HG03095 (cell line): ENCODE results near the gene NEDD8.

Experiments used
- ATAC-seq: cut with Tn5 transposase; IDR thresholded peaks from one replicate; pipeline ENCODE4 v1.9.1; 2021; ENCODE audit warnings: moderate library complexity; ENCODE audit not compliant: unreplicated experiment

NEDD8 gene

DNA sequence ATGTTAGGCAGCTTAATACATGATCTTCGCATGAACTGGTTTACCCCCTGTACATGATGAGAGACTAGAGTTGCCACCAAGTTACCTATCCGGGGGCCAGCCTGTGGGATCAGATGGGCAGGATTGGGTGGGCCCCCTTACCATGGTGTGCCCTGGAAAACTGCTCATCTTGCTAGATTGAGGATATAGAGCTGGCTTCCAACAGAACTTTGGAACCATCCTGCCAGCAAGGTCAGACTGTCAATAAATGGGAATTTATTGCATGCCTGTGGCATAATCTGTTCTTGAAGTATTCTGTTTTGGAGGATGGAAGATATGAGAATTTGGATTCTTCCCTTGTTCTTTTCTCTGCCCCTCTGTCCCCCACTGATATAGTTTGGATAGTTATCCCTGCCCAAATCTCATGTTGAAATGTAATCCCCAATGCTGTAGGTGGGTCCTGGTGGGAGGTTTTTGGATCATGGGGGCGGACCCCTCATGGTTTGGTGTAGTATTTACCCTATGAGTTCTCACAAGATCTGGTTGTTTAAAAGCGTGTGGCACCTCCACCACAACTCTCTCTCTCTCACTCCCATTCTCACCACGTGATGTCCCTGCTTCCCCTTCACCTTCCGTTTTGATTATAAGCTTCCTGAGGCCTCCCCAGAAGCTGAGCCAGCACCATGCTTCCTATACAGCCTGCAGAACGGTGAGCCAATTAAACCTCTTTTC is 33.2 kb downstream of the NEDD8 start:
- no peak for ATAC-seq

GRCh38 chr14:24197056-24197450 is 35.1 kb downstream of the NEDD8 start:
- no peak for ATAC-seq

DNA sequence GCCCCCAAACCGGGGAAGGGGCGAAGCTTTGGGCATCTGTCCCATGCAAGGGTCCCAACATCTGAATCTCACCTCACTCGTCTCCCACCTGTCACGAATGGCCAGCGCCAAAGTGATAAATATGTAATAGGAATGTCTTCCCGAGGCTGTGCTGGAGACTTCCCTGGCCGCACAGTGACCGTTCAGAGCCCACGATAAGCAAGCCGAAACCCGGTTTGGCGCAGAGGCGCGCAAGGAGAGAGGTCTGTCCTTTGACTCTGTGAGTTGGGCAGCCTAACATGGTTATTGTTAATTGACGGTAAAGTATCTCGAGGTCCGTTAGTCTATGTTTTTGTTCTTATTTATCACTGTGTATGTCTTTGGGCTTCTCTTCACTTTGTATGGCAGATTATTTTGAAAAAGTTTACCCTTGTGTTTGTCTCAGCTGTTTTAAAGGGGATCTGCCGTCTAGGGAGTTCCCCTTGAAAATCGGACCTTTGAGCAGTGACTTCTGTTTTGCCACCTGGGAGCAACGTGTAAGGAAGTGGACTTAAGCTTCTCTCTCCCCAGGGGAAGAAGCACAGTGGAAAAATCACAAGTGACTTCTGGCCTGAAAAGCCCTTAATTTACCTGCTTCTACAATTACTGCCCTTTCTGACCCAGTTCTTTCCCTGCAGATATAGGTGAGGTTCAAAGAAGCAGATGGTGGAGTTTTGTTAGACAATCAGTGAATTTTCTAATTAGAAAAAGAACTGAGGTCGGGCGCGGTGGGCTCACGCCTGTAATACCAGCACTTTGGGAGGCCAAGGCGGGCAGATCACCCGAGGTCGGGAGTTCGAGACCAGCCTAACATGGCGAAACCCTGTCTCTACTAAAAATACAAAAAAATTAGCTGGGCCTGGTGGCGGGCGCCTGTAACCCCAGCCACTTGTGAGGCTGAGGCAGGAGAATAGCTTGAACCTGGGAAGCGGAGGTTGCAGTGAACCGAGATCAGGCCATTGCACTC is 35.8 kb downstream of the NEDD8 start:
- peak; percentile 44 for ATAC-seq

DNA sequence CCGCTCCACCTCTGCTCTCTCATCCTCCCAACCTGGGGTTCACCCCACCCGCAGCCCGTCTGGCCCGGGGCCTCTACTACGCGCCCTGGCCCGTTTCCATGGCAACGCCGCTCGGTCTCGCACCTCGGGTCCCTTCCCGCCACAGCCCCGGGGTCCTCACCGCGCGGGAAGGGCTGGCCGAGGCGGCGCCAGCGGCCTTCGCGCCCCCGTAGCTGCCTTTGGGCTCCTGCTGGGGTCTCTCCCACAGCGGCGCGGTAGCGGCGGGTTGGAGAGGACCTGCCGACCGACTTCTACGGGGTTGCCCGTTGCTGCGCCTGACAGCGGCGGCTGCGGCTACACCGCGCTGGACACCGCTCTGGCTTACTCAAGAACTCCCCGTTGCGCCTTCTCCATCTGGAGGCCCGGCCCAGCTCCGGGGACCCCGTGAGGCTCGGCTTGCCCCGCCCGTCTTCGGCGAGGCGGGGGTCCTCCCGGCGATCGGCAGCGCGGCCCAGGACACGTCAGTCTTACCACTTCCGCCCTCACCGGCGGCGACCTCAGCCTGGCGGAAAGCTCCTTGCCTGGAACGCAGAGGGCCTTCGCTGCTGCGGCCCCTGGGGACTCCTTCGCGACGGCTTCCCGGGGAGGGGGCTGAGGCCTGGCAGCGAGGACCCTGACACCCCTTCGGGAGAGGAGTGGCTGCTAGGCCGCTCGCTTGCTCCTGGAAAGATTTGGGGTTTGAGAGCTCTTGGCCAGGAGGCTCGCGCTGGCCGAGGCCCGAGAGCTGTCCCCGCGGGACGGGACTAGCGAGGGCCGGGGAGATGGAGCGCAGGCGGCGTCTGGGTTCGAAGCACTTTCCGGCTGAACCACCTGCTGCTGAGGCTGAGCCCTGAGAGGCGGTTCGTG is 36.7 kb downstream of the NEDD8 start, which contains the start of gene TM9SF1:
Gene TM9SF1 (minus strand): TSS at position 256 of the 885 bp plus-strand sequence. CDS start 422 bp downstream, outside the sequence.
- peak; percentile 83 for ATAC-seq

DNA sequence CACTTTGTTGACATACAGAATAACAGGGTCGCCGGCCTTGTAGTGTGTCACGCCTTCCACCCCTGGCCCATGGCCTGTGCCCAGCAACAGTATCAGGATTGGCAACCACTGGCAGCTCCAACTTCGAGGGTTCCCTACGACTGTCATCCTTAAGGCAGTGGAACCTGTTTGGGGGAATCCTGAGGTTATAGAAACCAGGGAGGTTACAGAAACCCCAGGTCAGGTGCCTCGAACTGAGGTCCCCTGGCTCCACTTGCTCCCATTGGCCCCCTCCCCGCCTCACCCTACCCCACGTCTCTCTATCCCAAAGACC is 37.3 kb downstream of the NEDD8 start:
- no peak for ATAC-seq

DNA sequence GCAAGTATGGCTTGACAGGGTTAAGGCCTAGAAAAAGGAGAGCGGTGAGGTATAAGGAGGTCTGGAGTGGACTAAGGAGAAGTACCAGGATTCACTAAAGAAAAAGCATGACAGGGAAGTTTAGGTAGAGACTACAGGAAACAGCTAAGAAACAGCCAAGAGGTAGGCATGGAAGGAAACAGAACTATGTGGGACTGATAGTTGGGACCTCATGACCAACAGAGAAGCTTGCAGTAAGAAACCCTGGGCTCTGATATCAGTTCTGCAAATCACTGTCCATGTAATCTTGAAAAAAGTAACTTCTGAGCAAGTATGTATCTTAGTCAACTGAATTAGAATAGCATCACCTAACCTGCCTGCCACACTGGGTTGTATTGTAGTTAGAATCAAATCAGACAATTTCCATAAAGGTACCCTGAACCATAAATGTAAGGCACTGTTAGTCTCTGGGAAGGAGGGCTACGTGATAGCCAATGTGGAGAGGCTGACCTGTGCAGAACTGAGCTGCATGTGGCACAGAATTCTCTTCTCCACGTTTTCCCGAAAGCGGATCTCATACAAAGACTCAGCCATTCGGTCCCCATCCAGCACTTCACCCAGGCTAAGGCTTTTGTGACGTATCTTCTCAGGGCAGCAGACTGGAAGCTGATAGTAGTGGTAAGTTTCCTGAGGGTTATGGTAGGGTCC is 37.8 kb downstream of the NEDD8 start:
- no peak for ATAC-seq

- no peak for ATAC-seq
Observed at GRCh38 chr14:24192933-24193332, 39.2 kb downstream of the NEDD8 start.

DNA sequence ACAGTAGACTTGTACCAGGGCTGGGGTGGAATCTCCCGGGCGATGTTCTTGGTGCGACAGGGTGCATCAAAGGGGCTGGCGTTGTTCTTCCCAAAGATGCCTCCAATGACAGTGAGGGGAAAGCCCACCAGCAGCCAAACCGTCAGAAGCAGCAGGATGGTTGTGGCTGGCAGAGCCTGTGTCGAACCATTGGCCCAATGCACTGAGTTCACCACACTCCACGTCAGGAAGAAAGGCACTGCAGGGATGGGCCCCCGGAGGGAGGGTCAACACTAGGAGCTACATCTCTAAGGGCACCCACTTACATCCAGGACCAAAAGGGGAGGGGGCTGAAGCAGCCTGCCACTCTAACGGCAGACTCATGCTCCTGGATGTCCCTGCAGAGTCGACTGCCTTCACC is 41.8 kb downstream of the NEDD8 start:
- ATAC-seq, result no peak

DNA sequence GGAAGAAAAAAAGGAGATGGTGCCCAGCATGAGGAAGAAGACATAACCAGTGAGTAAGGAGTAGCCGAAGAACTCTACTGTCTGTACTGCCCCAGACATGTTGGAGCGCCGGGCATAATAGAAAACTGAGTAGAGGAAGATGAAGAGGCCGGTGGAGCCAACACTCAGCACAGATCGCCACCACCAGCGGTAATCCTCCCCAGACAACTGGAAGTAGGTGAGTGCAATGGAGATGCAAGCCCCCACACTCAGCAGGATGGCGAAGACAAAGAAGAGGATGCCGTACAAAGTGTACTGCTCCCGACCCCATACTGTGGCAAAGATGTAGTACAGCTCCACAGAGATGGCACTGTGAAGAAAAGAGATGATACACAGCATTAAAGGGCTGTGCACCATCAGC is 42.7 kb downstream of the NEDD8 start:
- no peak for ATAC-seq

DNA sequence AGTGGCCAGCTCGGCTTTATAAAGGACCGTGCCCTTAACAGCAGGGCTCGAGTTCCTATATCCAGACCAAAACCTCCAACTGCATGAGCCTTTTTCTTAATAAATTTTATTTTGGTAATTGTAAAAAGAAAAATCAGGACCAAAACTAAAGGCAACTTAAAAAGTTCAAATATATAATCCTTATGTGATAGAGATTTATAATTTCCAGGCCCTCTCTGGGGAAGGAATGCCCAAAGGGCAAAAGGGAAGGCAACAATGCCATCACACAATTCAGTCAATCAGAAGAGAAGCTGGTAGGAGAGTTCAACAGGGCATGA is 43.1 kb downstream of the NEDD8 start:
- no peak for ATAC-seq

DNA sequence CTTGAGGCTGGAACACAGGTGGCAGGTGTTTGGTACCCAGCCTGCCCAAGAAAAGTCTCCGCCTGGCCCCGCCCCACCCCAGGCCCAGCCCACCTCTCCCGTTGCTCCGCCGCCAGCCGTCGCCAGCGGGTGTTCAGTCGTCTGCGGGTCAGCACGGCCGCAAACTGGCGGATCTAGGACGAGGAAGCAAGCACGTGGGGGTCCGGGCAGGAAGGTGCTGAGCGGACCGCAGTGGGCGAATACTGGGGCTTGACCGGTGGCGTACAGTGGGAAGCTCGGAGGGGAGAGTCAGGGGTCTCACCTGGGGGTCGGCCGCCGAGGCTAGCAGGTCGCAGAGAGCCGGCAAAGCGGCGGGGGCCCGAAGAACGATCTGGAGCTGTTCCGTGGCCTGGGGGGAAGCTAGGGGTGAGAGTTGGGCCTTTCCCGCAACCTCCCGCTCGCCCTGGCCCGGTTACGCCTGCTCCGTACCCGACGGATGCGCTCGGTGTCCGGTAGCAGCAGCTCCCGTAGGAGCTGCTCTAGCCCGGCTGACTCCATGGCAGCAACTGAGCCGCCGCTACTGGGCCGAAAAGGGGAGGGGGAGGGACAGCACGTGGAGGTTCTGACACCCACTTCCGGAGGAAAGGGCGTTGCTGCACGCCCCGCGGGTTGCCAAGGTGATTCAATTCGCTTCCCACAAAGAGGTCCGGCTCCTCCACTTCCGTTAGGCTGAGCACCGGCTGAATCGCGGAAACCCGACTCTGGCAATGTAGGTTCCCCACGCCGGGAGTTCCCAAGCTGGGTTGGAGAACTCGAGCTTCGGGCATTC is 43.7 kb downstream of the NEDD8 start, which contains the start of gene IPO4:
Gene IPO4 (minus strand): TSS at position 566 of the 808 bp plus-strand sequence. CDS start 29 bp downstream, at position 537.
- ATAC-seq, result peak; percentile 88

- no peak for ATAC-seq
Observed at GRCh38 chr14:24187539-24187915, 44.6 kb downstream of the NEDD8 start.

GRCh38 chr14:24186831-24187538 is 45.2 kb downstream of the NEDD8 start:
- ATAC-seq, result no peak

DNA sequence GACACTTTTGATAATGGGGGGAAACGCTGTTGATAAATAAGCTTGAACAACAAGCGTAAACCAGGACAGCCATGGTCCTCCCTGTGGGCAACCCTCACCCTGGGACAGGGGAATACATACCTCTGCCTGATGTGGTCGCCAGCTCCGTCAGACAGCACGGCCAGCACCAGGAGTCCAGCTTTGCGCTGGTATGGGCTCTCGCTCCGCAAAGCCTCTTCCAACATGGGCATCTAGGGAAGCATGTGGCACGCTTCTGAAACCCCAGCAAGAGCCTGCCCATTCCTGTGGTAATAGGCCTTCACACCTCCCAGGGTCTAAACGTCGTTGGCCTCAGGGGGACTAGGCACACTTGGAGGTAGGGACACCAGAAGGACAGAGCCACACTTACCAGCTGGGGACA is 46.4 kb downstream of the NEDD8 start:
- ATAC-seq, result no peak

DNA sequence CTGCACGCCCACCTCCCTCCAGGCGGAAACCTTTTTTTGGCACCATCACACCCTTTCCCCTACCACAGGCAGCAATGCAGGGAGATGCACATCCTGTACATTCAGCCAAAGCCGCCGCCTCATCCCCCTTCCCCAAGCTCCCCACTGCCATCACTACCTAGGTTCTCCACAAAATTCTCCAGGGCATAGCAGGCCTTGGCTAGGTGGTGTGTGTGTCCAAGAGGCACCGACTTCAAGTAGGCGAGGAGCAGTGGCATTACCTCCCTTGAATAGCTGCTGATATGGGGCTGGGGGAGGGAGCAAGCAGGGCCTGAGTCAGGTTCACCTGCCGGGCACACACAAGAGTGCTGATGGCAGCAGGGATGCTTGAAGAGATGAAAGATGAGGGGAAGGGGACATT is 47.1 kb downstream of the NEDD8 start:
- no peak for ATAC-seq

DNA sequence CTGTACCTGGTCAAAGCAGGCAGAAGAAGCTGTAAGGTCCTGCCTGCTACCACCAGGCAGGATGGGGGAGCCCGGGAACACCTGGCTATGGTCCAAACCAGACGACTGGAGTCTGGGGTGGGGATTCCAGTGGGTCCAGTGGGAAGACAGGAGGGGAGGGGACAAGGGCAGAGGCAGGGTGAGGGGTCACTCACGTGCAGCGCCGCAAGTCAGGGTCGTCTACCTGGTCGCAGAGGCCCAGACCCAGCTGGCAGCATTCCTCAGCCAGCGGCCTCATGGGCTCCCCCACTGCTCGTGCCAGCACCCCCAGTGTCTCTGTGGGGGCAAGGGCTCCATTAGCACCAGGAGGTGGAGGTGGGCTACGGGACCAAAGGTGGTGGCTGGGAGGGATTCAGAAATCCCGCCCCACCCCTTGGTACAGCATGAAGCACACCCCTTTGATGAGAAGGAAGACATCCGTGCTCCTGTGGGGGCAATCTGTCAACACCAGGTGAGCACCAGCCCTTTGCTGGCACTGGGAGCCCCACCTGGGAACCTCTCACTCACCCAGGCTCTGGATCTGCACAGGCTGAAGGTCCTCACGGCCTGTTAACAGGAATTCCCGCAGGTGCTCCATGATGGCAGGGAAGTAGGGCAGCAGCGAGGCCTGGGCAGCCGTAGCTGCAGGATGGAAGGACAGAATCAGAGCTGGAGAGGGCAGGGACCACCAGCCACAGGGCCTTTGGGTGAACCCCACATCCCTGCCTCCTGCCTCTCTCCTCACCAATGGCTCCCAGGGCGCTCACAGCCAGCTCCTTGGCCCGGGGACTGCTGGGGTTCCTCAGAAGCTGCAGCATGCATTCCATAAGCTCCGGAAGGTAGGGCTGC is 47.8 kb downstream of the NEDD8 start:
- ATAC-seq, result no peak

GRCh38 chr14:24183014-24183481 is 49.1 kb downstream of the NEDD8 start:
- no peak for ATAC-seq
